ENCODE measurements around the gene PKIB. TPM values are rescaled to one million over a fixed set of nuclear protein-coding genes. Genes with fewer than 3 reads are reported as not detected.

PKIB gene
- total and polyA plus RNA-seq, 2 of the 4 experiments (the other 2 are of a cell fraction): 6.3 to 13.1 TPM

DNA sequence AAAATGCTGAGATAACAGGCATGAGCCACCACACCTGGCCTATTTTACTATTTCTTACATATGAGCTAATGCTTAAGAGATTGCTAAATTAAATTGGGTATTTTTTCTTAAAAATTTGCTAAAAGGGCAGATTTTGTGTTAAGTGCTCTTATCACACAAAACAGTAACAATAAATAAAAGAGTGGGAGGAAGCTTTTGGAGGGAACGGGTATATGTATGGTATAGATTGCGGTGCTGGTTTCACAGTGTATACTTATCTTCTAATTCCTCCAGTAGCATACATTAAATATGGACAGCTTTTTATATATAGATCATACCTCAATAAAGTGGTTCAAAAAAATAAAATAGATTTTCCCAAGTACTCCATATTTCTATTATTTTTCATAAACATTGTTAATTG, 129.9 kb downstream of the PKIB start:
- Histone ChIP-seq H2AK9ac (replicated peaks; ENCODE audit: low read depth, low read length, poor library complexity) (no peak overlapping the region), H3K9me1 (ENCODE audit: insufficient read depth, low read length) (no peaks in the 10 kb centered on the region), H2BK20ac (ENCODE audit: low read depth, low read length) (no peak overlapping the region), H2AFZ (replicated peaks; ENCODE audit: low read length, poor library complexity) (no peak overlapping the region), H3K27ac (ENCODE audit: insufficient read depth, low read length) (no peak overlapping the region), H3K56ac (ENCODE audit: extremely low read depth, insufficient read depth, low read length) (no peak overlapping the region), H2BK5ac (ENCODE audit: low read depth, low read length, poor library complexity, severe bottlenecking) (no peak overlapping the region), H4K8ac (ENCODE audit: low read depth in 2 of 2, low read length in 2 of 2) (no peak overlapping the region), H3K23ac (ENCODE audit: low read depth, low read length) (no peak overlapping the region), H3K4me1 (ENCODE audit: control insufficient read depth, insufficient read depth, low read length) (peaks cover 2% of the 10 kb centered on the region; the same call in 1 of the 2 replicates), H3K27me3 (ENCODE audit: control insufficient read depth, insufficient read depth, low read length) (peaks cover 1% of the 10 kb centered on the region; the same call in 1 of the 2 replicates), H3K79me1 (ENCODE audit: low read depth in 1 of 2, low read length in 2 of 2) (no peaks in the 10 kb centered on the region), H2BK120ac (ENCODE audit: low read depth, low read length) (no peak overlapping the region), H3K9ac (ENCODE audit: low read depth, low read length) (no peak overlapping the region), H3K4ac (ENCODE audit: low read depth, low read length) (no peak overlapping the region), H4K20me1 (ENCODE audit: insufficient read depth, low read length) (no peaks in the 10 kb centered on the region), H3K4me3 (ENCODE audit: insufficient read depth, low read depth, low read length) (no peak overlapping the region), H3K9me3 (ENCODE audit: control insufficient read depth, insufficient read depth, low read length) (no peaks in the 10 kb centered on the region), H3K4me2 (ENCODE audit: low read depth, low read length) (no peak overlapping the region), H3K36me3 (ENCODE audit: control insufficient read depth, insufficient read depth, low read length) (no peaks in the 10 kb centered on the region), H2AK5ac (ENCODE audit: low read depth, low read length) (no peak overlapping the region), H4K5ac (ENCODE audit: low read depth, low read length) (no peak overlapping the region), H3K18ac (ENCODE audit: low read depth, low read length) (no peak overlapping the region), H4K91ac (ENCODE audit: insufficient read depth, low read depth, low read length) (no peak overlapping the region), H2BK15ac (ENCODE audit: low read depth, low read length) (no peak overlapping the region), H3K14ac (replicated peaks; ENCODE audit: low read depth, low read length) (no peak overlapping the region)
- dilution Hi-C loops (cut with HindIII; ENCODE audit: low sequenced_read_pairs, unreplicated experiment) (no loop called here), intact Hi-C loops (cut with micrococcal nuclease) (no loop called here), in situ Hi-C loops (cut with MboI; ENCODE audit: low sequenced_read_pairs) (no loop called here)
- no peak for TF ChIP-seq MAFK (IDR thresholded peaks at IDR 0.05; ENCODE audit: low read depth, low read length)
- TF ChIP-seq RFX5 (IDR thresholded peaks at IDR 0.05; ENCODE audit: low read depth, low read length): no peak
- no peak for TF ChIP-seq BHLHE40 (IDR thresholded peaks at IDR 0.05; ENCODE audit: low read depth, low read length)
- no peak for TF ChIP-seq MXI1 (IDR thresholded peaks at IDR 0.05; ENCODE audit: borderline replicate concordance, low read depth, low read length)
- TF ChIP-seq POLR2A (IDR thresholded peaks at IDR 0.05; ENCODE audit: low read depth, low read length): no peak
- TF ChIP-seq, protein P1, sequence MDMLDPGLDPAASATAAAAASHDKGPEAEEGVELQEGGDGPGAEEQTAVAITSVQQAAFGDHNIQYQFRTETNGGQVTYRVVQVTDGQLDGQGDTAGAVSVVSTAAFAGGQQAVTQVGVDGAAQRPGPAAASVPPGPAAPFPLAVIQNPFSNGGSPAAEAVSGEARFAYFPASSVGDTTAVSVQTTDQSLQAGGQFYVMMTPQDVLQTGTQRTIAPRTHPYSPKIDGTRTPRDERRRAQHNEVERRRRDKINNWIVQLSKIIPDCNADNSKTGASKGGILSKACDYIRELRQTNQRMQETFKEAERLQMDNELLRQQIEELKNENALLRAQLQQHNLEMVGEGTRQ (IDR thresholded peaks at IDR 0.05; ENCODE audit: low read depth, low read length): no peak
- TF ChIP-seq CEBPB (IDR thresholded peaks at IDR 0.05; ENCODE audit: low read depth, low read length): no peak
- no peak for TF ChIP-seq FOS (IDR thresholded peaks at IDR 0.05; ENCODE audit: low read depth, low read length)
- TF ChIP-seq, protein P2, sequence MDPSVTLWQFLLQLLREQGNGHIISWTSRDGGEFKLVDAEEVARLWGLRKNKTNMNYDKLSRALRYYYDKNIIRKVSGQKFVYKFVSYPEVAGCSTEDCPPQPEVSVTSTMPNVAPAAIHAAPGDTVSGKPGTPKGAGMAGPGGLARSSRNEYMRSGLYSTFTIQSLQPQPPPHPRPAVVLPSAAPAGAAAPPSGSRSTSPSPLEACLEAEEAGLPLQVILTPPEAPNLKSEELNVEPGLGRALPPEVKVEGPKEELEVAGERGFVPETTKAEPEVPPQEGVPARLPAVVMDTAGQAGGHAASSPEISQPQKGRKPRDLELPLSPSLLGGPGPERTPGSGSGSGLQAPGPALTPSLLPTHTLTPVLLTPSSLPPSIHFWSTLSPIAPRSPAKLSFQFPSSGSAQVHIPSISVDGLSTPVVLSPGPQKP (IDR thresholded peaks at IDR 0.05; ENCODE audit: borderline replicate concordance, low read depth, low read length): no peak
- TF ChIP-seq, protein P3, sequence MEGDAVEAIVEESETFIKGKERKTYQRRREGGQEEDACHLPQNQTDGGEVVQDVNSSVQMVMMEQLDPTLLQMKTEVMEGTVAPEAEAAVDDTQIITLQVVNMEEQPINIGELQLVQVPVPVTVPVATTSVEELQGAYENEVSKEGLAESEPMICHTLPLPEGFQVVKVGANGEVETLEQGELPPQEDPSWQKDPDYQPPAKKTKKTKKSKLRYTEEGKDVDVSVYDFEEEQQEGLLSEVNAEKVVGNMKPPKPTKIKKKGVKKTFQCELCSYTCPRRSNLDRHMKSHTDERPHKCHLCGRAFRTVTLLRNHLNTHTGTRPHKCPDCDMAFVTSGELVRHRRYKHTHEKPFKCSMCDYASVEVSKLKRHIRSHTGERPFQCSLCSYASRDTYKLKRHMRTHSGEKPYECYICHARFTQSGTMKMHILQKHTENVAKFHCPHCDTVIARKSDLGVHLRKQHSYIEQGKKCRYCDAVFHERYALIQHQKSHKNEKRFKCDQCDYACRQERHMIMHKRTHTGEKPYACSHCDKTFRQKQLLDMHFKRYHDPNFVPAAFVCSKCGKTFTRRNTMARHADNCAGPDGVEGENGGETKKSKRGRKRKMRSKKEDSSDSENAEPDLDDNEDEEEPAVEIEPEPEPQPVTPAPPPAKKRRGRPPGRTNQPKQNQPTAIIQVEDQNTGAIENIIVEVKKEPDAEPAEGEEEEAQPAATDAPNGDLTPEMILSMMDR (conservative IDR thresholded peaks at IDR 0.05; ENCODE audit: low read depth, low read length): no peak
- TF ChIP-seq SMC3 (IDR thresholded peaks at IDR 0.05; ENCODE audit: low read depth, low read length): no peak
- TF ChIP-seq NFE2L2 (IDR thresholded peaks at IDR 0.05; ENCODE audit: low read depth, low read length): no peak
- no peak for TF ChIP-seq CHD1 (IDR thresholded peaks at IDR 0.05; ENCODE audit: low read depth, low read length)
- TF ChIP-seq RAD21 (IDR thresholded peaks at IDR 0.05; ENCODE audit: low read length): no peak
- no peak for TF ChIP-seq RCOR1 (IDR thresholded peaks at IDR 0.05; ENCODE audit: insufficient replicate concordance, low read length)
- TF ChIP-seq MAZ (IDR thresholded peaks at IDR 0.05; ENCODE audit: borderline replicate concordance, low read depth, low read length): no peak
- no peak for DNase-seq
- ChIA-PET POLR2A (ENCODE audit: unreplicated experiment) (no interaction called here), CTCF (interaction anchor here (1.3 to 1.9 kb wide), 3 partner anchors 13 to 99 kb away, joined by 3 to 8 read pairs (median 4); no protein-coding TSS in a partner anchor)
- no TSS peak for BruUV-seq (replicated peaks)
- ATAC-seq (ENCODE audit: low read depth): no peak
- no CpG with 5 or more reads among the region's 2 CpGs for WGBS, 2 experiments (ENCODE audit: extremely low coverage in 2 of 2, insufficient read length in 1 of 2)

Data from IMR-90 (cell line).